Lung (tissue), 12 donors: ENCODE measurements around the gene CCNY. TPM values are rescaled to one million over a fixed set of nuclear protein-coding genes. Genes with fewer than 3 reads are reported as not detected.
A peak's percentile ranks its signal among the peaks of the same experiment; 100 is the strongest.
"Not testable (repeated sequence)": the region's sequence is repeated elsewhere in the genome, so short reads cannot be mapped to it uniquely, and the experiment has no call there.

ENCODE experiments used
- ATAC-seq: fragments of 200-7000 bp; cut with Tn5 transposase; one replicate; pipeline ENCODE4 v1.9.1; 2020; ENCODE audit warnings: moderate number of reproducible peaks; ENCODE audit not compliant: insufficient read depth, low FRiP score
- DNase-seq, 3 donors: peaks; one replicate each; pipeline ENCODE4 v3.0.0-alpha.2; 2013 to 2017
- H3K27ac ChIP-seq, 2 donors: one replicate each; pipeline ENCODE4 v1.5.1; 2013; ENCODE audit warnings: mild to moderate bottlenecking in 2 of 2, moderate library complexity in 2 of 2, control low read depth in 1 of 2, inconsistent platforms in 1 of 2, low read depth in 1 of 2, low read length in 1 of 2
- H3K27me3 ChIP-seq, 3 donors: one replicate each; pipeline ENCODE4 v1.5.1; 2013; ENCODE audit warnings: low read length in 2 of 3; ENCODE audit not compliant: control insufficient read depth in 3 of 3, insufficient read depth in 3 of 3
- H3K36me3 ChIP-seq, 4 donors: one replicate each; pipeline ENCODE4 v1.5.1; 2013; ENCODE audit warnings: low read length in 4 of 4, mild to moderate bottlenecking in 1 of 4, moderate library complexity in 1 of 4; ENCODE audit not compliant: control insufficient read depth in 4 of 4, insufficient read depth in 4 of 4
- H3K4me1 ChIP-seq, 5 donors: one replicate each; pipeline ENCODE4 v1.5.1; 2013; ENCODE audit warnings: low read length in 5 of 5, mild to moderate bottlenecking in 2 of 5, moderate library complexity in 1 of 5; ENCODE audit not compliant: control insufficient read depth in 5 of 5, insufficient read depth in 5 of 5
- H3K4me3 ChIP-seq: one replicate; pipeline ENCODE4 v1.5.1; 2013; ENCODE audit warnings: mild to moderate bottlenecking, control low read depth, moderate library complexity
- H3K9ac ChIP-seq, 2 donors: one replicate each; pipeline ENCODE4 v1.5.1; 2013; ENCODE audit warnings: low read length in 2 of 2, control low read depth in 1 of 2; ENCODE audit not compliant: insufficient read depth in 1 of 2
- H3K9me3 ChIP-seq, 4 donors: one replicate each; pipeline ENCODE4 v1.5.1; 2013; ENCODE audit warnings: low read length in 3 of 4, mild to moderate bottlenecking in 1 of 4, moderate library complexity in 1 of 4; ENCODE audit not compliant: control insufficient read depth in 4 of 4, insufficient read depth in 3 of 4
- WGBS, 2 donors: extraction: QIAGEN DNeasy Blood & Tissue Kit; methylation state at CpG; one replicate each; pipeline ENCODE4 v1.1.7; 2013; 5-methylcytosine and 5-hydroxymethylcytosine counted together
- polyA plus RNA-seq, 2 donors: library from polyadenylated mRNA; stranded (reverse); fragments of 200-250 nt; gene quantifications; one replicate each; pipeline ENCODE4 v1.2.1, GENCODE V29; 2013
- total RNA-seq, 2 donors: library from RNA; depleted of rRNA in 1 of 2; stranded (reverse); fragments of >200 nt in 1 of 2; gene quantifications; one replicate each; pipeline ENCODE4 v1.2.1, GENCODE V29; 2014 to 2021
- TF ChIP-seq, protein P1 (sequence below): IDR thresholded peaks from 2 replicates; pipeline ENCODE4 v1.5.1; 2012; ENCODE audit warnings: mild to moderate bottlenecking; ENCODE audit errors: control extremely low read depth, extremely low read depth
- donor health status: control.
- donor health status: control.
- donor health status: Bipolar disorder and iron deficiency.
- donor health status: healthy.
- donor health status: DM: yes; HTN: yes; CAD: no.

CCNY gene
- total and polyA plus RNA-seq, 4 donors: 26.6 to 63.0 (median 38.8) TPM

DNA sequence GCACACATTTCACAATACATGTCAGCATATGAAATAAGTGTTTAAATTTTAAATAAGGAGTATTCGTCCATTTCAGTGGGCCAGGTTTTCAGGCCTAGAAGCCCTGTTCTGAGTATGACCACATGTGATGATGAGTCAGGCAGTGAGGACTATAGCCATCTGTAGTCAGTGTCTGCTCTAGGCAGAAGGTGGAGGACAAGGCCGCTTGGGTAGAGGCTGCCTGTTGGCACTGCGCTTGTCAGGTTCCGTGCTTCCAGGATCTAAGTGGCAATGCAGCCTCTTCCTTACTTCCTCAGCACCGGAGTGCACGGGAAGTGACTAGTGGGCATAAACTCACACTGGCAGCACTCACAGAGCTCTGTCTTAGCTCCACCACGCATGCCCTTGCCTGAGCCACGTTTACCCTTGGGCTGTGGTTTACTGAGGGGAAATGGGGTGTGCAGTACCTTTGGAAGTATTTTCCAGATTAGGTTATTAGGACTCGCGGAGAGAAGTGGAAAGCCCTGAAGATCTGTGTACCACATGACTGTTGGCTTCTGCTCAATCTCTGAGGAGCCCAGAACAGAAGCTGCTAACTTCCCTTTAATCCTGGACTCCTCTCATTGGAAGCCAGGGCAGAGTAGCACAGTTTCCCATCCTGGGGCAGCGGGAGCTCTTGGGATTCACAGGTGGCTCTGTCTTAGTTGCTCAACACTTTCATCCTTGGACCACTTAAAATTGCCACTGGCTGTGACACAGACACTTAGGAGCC lies 181.3 kb downstream of the CCNY start:
- H3K9me3 ChIP-seq: no peaks in the 10 kb centered on the region
- H3K9ac ChIP-seq: no peak overlapping the region
- no peaks in the 10 kb centered on the region for H3K27me3 ChIP-seq
- H3K4me3 ChIP-seq: no peak overlapping the region
- H3K36me3 ChIP-seq: peaks cover 0 to 1% (median 0%) of the 10 kb centered on the region in 4 donors
- DNase-seq (no peak), ATAC-seq (peak; percentile 53)
- WGBS, 2 donors: 66 to 72% methylated on average over 11 of the region's 11 CpGs
- H3K27ac ChIP-seq: no peak overlapping the region
- peaks cover 0 to 23% (median 2%) of the 10 kb centered on the region in 5 donors for H3K4me1 ChIP-seq
- TF ChIP-seq, protein P1, sequence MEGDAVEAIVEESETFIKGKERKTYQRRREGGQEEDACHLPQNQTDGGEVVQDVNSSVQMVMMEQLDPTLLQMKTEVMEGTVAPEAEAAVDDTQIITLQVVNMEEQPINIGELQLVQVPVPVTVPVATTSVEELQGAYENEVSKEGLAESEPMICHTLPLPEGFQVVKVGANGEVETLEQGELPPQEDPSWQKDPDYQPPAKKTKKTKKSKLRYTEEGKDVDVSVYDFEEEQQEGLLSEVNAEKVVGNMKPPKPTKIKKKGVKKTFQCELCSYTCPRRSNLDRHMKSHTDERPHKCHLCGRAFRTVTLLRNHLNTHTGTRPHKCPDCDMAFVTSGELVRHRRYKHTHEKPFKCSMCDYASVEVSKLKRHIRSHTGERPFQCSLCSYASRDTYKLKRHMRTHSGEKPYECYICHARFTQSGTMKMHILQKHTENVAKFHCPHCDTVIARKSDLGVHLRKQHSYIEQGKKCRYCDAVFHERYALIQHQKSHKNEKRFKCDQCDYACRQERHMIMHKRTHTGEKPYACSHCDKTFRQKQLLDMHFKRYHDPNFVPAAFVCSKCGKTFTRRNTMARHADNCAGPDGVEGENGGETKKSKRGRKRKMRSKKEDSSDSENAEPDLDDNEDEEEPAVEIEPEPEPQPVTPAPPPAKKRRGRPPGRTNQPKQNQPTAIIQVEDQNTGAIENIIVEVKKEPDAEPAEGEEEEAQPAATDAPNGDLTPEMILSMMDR: no peak

DNA sequence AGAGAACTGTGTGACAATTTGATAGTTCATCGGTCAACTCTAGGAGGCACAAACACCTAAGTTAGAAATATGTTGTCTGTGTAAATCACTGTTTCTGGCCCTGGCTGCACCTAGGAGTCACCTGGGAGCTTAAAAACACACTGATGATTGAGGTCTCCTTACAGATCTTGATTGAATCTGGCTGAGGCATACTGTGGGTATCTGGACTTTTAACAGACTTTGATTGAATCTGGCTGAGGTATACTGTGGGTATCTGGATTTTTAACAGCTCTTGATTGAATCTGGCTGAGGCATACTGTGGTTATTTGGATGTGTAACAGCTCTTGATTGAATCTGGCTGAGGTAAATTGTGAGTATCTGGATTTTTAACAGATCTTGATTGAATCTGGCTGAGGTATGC lies 181.9 kb downstream of the CCNY start:
- not testable (repeated sequence) for DNase-seq, H3K27me3 ChIP-seq, H3K36me3 ChIP-seq, H3K9me3 ChIP-seq, H3K4me3 ChIP-seq, H3K9ac ChIP-seq, ATAC-seq, H3K27ac ChIP-seq
- H3K4me1 ChIP-seq: peaks cover 0 to 23% (median 3%) of the 10 kb centered on the region in 5 donors
- WGBS, 2 donors: 96 to 100% methylated on average over 1 of the region's 1 CpG

DNA sequence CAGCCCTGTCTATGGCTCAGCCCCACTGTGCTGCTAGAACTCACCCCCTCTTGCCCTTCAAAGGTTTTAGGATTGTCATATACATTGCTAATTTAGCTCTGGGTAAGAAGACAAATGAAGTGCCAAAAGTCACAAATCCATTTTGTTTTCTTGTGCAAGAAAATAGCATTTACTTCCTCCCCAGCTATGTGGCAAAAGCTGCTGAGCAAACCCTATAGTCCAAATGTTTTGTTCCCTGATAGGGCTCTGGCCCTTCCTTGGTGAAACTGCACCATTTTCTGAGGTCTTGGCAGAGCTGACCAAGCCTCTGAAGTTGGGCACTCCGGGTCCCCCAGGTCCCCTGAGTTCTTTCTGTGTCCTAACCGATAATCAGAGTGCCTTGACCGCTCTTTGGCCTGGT lies 184.7 kb downstream of the CCNY start:
- TF ChIP-seq, protein P1: no peak
- Histone ChIP-seq H3K36me3 (peaks cover 0 to 3% (median 0%) of the 10 kb centered on the region in 4 donors), H3K27me3 (no peaks in the 10 kb centered on the region), H3K4me1 (peaks cover 0 to 22% (median 3%) of the 10 kb centered on the region in 5 donors), H3K27ac (no peak overlapping the region), H3K9ac (no peak overlapping the region), H3K4me3 (no peak overlapping the region), H3K9me3 (no peaks in the 10 kb centered on the region)
- 95 to 96% methylated on average over 3 of the region's 3 CpGs for WGBS, 2 donors
- DNase-seq (peak in 2 of 3 donors; percentile 22 to 42), ATAC-seq (no peak)

DNA sequence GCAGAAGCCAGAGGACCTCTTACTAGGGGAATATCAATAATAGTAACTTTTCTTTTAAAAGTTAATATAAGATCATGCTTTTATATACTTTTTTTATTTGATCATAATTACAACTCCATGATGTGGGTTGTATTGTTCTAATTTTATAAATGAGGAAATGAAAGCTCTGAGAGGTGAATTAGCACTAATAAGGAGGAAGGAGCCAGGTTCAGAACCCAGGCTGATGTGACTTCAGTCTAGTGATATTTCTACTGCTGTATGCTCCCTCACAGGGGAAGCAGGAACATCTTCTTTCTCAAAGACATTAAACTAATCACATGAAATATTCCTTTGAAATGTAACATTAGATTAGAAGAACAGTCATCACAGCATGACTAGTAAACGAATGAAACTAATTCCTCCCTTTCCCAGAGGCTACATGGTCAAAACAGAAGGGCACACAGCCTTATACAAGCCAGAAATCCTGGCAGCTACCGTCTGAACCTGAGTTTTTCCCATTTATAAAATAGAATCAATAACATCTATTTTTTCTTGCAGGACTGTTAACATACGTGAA lies 187.4 kb downstream of the CCNY start:
- Histone ChIP-seq H3K9me3 (no peaks in the 10 kb centered on the region), H3K4me1 (peaks cover 0 to 8% (median 3%) of the 10 kb centered on the region in 5 donors), H3K27me3 (no peaks in the 10 kb centered on the region), H3K9ac (no peak overlapping the region), H3K27ac (no peak overlapping the region), H3K4me3 (no peak overlapping the region), H3K36me3 (peaks cover 0 to 5% (median 0%) of the 10 kb centered on the region in 4 donors)
- DNase-seq (no peak), ATAC-seq (no peak)
- WGBS, 2 donors: 88 to 94% methylated on average over 3 of the region's 3 CpGs
- TF ChIP-seq, protein P1: no peak
